Activated CD8-positive, alpha-beta memory T cell treated with anti-CD3 and anti-CD28 coated beads for 48 hours (primary cell): Measurements from ENCODE around the gene PTCSC3.

Experiments
- DNase-seq, 3 experiments: peaks; one replicate each; pipeline ENCODE4 v3.0.0-alpha.2; 2020; ENCODE audit warnings: low read depth in 2 of 3, low spot score in 2 of 3

PTCSC3 gene

GRCh38 chr14:36176524-36176923, at the start of gene PTCSC3:
PTCSC3 (minus strand) TSS chr14:36176722.
- no peak for DNase-seq

GRCh38 chr14:36226164-36226563, 49.6 kb upstream of the PTCSC3 start:
- DNase-seq = no peak

DNA sequence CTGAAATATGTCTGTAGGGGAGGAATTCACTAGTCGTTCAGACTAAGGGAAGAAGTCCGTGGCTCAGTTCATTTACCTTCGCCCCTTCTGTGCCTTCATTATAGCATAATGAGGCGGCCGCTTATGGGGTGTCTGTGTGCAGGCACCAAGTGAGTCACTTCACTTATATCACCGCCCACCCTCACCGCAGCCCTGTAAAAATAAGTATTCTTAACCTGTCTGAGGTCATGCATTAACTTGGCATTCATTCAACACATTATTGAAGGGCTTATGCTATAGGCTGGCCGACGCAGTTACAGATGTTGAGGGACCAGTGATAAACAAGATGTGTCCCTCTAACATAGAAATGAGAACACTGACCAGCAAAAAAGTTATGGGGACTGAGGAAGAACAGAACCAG, 47.7 kb upstream of the PTCSC3 start:
- DNase-seq = no peak

DNA sequence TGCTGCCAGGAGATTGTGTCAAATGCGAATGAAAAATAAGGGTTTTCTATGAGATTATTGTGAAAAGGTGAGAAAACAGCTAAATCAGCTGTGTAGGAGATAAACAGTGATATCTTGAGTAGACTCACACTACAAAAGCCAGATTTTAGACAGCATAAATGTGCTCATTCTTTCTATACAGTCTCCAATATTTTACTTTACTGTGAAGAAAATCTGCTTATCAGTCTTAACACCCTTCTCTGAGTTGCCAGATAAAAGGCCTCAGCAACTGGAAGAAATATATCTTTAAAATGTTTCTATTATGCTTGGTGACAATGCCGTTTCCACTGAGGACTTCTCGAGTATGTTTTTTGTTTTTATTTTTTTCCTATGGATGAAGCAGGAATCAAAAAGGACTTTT, 47.0 kb upstream of the PTCSC3 start:
- DNase-seq = no peak

DNA sequence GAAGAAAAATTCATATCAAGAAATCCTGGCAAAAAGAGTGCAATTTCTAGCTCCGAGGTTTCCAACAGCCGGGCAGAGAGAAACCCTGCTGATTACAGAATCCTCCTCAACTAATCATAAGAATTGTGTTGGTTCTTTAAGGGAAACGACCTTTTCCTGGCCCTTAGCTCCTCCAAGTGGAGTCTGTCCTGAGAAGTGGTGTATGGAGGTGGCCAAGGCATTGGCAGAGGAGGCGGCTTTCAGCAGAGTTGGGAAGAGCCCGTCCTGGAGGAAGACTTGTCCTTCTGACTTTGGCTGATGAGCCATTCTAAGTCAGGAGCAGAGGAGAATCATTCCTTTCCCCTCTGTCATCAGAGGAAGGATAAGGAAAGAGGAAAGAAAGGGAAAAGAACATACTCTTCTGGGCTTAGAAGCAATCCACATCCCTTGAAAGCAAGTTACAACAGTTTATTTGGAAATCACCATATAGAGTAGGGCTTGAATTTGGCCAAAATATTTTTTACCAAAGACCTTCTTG, 46.5 kb upstream of the PTCSC3 start:
- DNase-seq = no peak

DNA sequence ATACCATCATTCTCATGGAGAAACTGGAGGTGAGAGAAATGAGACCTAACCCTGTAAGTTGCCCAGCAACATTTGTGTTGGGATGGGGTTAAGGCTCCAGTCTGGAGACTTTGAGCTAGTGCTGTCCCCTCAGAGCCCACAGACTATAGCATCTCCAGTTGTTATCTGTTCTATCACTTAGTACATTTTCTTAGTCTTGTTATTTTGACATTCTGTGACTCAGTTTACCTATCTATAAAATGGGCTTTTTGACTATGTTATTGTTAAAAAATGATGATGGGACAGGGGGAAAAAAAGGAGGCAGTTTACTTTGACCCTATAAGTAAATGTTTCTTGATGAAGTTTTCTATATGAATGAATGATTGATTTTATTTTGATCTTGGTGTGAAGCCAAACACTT, 45.8 kb upstream of the PTCSC3 start:
- DNase-seq = no peak

DNA sequence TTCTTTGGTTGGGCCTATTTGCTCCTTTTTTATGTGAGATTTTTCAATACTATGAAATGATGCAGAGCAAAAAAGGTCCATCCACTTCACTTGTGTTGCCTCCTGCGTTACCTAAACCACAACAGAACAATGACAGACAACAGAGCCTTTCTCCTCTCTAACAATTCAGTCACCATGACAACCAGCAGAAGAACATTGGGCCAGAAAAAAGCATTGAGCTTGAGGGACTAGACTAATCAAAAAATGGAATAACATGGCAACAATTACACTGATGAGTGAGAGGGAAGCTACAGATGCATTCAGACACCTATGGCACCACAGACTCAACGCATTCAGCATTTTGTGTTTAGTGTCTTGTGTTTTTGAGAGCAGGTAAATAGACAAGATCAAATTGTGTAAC, 44.6 kb upstream of the PTCSC3 start:
- DNase-seq = no peak

DNA sequence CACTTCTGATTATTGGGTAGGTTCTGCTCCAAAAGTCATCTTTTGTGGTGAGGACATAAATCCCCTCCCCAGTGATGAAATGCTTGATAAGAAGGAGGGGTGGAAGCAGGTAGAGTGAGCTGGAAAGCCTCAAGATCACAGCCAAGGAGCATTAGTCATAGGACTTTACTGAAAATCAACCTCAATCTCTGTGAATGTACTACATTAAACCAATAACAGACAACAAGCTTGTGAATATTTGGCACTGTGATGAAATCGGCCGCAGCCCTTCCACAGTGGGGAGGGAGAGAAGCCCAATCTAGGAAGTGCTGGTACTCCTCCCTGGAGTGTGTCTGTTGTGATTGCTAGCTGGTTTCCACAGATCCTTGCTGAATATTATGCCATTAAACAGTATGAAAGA, 41.2 kb upstream of the PTCSC3 start:
- DNase-seq = no peak

GRCh38 chr14:36217027-36217426, 40.5 kb upstream of the PTCSC3 start:
- no peak for DNase-seq

DNA sequence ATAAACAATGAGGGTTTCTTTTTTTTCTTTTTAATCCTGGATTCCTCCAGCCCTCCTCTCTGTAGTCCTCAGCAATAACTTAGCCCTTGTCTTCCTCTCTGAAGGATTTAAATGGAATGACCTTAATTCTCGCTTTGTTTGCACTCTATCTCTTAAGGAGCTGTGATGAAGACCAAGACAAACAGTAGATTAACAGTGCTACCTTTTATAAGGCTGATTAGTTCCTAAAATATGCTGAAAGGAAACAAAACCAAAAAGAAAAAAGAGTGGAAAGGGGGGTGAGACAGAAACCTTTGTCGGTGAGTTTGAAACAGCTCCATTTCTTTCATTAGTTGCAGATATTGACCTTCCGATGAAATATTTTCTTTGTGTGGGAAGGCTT, 38.7 kb upstream of the PTCSC3 start:
- DNase-seq = no peak

DNA sequence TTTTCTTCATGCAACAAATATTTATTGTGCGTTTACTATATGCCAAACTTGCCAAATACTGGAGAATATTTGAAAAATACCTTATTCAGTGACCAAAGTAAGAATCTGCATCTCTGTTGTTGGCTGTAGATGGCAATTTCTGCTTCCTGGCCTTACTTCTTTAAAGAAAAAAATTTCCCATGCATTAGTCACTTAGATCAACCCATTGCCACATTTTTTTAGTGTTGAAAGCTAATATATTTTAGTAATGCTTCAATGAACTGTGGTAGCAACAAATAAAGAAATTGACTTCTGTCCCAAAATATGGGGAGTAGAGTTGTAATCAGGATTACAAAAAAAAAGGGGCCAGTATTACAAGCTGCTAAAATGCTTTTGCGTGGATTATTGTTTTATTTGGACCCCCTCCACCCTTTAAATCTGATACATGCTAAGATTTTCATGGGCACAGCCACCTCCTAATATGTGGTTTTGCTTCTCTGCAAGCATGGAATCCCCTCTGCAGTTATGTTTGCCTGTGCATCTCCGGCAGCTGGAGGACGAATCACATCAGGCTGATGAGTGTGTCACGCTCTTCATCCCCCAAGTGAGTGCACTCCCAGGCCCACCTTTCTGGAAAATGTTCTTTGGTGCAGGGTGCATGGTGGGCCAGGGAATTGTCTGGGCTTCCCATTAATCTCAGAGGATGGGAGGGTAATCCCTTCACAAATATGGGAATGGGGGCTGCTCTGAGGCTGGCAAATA, 38.1 kb upstream of the PTCSC3 start:
- no peak for DNase-seq

GRCh38 chr14:36212987-36213386, 36.5 kb upstream of the PTCSC3 start:
- no peak for DNase-seq

GRCh38 chr14:36212577-36212976, 36.1 kb upstream of the PTCSC3 start:
- no peak for DNase-seq

DNA sequence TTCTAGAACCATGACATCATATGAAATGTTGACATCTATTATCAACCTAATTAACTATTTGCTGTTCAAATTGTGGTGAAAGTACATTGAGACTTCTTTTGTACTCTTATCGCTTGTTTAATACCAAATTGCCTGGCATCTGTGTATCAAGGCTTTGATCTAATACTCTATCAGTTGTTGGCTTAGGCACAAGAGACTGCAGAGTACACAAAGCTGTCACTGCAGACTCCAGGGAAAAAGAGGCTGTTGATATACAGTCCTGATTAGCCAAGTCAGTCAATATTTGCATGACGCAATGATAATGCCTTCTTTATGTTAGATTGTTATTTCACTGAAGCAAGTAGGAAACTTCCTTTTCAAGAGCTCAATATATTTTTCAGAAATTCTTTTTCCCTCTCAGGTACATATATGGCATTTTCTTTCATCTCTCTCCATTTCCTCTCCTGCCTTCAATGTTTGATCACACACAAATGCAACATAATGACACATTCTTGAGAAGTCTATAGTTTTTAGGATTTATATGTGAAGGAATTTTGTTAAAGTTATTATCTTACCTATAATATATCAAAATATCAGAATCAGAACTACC, 32.3 kb upstream of the PTCSC3 start:
- no peak for DNase-seq

DNA sequence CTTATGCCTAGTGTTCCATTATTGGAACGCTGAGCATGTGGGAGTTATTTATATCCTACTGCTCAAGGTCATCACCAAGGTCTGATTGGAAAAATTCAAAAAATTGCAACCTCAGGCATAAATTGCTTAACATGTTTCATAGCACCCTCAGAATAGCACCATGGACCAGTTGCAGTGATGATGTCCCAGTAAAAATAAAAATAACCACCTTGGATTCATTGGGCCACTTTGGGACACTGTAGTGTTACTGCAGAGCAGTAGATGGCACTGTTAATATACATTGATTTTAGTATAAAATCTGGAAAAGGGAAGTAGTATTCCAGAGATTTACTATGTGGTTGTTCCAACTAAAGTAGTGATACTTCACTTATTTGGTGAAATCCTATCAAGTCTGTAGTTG, 31.0 kb upstream of the PTCSC3 start:
- DNase-seq = no peak

- no peak for DNase-seq
Observed at GRCh38 chr14:36204461-36205073, 28.0 kb upstream of the PTCSC3 start.

DNA sequence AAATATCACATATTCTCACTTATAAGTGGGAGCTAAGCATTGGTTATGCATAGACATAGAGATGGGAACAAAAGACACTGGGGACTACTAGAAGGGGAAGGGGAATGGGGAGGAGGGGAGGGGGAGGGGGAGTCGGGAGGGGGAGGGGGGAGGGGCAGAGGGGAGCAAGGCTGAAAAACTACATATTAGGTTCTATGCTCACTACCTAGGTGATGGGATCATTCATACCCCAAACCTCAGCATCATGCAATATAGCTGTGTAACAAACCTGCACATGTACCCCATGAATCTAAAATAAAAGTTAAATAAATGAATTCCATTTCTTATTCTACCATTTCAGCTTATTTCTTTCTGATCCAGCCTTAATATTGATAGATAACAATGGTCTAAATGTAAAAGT, 21.9 kb upstream of the PTCSC3 start:
- no peak for DNase-seq

DNA sequence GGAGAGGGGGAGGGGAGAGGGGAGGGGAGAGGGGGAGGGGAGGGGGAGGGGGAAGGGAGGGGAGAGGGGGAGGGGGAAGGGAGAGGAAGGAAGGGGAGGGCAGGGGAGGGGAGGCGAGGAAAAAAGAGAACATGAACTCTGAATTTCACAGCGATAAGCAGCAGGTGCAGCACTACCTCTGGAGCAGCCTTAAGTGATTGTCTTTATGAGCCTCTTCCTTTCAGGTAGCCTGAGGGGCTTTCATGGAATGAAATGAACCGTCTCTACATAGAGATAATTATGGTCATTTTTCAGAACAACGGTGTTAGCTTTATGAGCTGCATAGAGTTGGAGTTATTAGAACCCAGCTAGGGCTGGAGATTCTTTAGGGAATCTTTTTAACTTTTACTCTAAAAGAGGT, 18.1 kb upstream of the PTCSC3 start:
- no peak for DNase-seq

DNA sequence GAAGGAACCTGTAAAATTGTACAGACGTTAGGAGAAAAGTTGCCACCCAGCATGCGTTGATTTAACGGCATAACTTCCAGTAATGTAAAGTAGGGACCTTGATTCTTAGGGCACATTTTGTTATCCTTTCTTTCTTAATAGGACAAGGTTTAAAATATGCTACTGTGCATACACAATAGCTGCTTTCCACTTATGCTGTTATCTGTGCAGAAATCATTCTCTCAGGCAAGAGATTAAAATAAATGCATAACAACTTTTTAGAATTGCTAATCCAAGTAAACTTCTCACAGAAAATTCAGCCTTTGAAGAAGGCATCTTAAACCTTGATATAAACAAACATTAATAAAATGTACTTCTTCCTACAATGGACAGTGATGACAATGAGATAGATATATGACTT, 16.0 kb upstream of the PTCSC3 start:
- DNase-seq = no peak

GRCh38 chr14:36183402-36183801, 6.9 kb upstream of the PTCSC3 start:
- DNase-seq = no peak

DNA sequence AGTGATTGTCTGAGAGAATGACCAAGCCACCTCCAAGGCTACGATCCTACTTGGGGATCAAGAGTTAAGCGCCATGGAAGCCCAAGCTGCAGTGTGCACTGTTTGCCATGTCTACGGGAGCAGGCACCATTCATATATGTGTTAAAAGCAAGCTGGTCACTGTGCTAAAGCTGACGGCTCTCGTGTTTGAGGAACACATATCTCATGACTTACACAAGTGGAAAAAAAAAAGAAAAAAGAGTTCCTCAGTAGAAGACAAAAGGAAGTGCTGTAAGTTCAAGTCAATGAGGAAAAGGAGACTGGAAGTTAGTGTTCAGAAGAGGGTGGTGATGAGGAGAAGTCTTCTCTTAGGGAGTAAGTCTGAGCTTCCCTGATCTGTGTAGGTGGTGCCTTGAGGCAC, 4.9 kb upstream of the PTCSC3 start:
- no peak for DNase-seq

DNA sequence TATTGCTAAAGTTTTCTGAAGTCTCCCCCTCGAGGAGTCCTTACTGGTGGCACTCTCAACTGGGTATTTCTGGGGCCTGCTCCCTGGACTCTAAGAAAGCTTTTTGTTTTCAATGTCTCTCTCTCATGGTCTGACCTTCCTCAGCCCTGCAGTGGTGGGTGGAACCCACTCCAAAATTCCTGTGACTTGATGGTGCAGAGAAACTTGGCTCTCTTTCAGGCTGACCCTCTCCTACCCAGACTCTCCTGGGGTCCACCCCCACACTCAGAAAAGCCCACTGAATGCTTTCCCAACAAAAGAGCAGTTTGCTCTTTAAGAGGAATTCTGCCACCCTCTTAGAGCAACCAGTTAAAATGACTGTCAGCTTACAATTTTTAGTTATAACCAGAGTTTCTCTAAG, 967 bp upstream of the PTCSC3 start:
- DNase-seq = no peak
